ENCODE results near the gene ADISSP.
A peak's percentile ranks its signal among the peaks of the same experiment; 100 is the strongest.

ADISSP gene

GRCh38 chr20:3711484-3711941, 56.0 kb downstream of the ADISSP start:
- no peak for DNase-seq

- DNase-seq: peak; percentile 49
Observed at GRCh38 chr20:3710703-3711483, 56.7 kb downstream of the ADISSP start.

DNA sequence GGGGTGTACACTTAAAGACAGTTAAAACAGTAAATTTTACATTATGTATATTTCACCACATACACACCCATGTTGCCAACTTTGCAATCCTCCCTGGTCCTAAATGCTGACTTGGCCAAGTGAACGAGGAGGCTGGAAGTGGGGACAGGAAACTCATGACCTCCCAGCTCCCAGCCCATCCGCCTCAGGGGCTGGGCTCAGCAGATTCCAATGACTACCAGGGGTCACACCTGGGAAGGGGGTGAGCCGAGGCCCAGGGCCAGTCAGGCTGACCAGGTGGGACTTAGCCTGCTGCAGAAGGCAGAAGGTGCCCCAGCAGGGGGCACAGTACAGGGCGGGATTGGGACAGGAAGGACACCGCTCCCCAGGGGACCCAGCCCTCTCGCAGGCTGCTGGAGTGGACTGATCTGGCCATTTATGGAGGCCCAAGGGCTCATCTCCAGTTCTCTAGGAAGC, 57.5 kb downstream of the ADISSP start:
- peak; percentile 52 for DNase-seq

DNA sequence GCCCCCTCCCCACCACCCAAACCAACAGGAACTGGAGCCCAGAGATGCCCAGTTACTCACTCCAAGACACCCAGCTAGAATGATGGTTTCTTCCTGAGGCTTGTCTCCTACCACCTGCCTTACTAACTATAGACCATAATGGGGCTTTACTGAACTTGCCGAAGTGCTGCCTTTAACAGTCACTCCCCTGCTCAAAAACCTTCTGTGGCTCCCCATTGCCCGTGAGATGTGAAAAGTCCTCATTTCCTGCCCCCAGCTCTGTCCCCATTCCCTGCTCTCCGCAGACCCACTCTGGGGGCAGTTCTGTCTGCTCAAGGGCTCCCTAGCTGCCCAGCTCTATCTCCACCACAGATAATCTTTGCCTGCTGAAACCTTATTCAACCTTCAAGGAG, 60.0 kb downstream of the ADISSP start:
- no peak for DNase-seq

DNA sequence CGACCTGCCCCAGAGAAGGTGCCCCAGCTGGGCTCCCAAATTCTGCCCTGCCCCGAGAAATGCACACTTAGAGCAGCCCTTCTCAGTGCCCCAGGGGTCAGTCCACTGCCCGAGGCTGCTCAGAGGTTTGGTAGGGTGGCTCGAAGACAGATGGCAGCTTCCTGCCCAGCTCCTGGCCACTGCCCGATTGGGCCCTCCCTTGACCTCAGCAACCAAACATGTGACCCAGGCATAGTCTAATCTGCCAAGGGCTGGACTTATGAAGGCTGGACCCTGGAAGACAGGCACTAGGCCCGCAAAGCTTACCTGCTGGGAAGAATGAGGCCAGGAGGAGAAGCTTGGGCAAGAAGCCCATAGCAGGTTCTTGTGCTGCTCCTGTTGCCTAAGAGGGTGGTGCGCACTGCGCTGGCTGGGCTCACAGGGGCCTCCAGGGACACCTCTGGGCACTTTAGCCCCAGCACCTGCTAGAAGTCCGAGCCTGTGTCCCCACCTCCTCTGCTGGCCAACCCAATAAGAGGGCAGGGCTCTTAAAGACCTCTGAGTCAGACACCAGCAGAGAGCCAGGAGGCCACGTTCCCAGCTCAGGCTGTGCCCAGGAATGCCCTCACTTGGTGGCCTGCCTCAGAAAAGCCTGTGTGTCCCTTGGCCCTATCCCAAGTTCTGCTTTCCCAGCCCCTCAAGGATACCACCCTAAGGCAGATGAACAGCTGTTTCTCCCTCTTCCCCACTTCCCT, 60.6 kb downstream of the ADISSP start:
- DNase-seq: no peak

GRCh38 chr20:3705970-3706739, 61.4 kb downstream of the ADISSP start:
- DNase-seq: no peak

GRCh38 chr20:3705491-3705969, 62.0 kb downstream of the ADISSP start:
- DNase-seq: no peak

DNA sequence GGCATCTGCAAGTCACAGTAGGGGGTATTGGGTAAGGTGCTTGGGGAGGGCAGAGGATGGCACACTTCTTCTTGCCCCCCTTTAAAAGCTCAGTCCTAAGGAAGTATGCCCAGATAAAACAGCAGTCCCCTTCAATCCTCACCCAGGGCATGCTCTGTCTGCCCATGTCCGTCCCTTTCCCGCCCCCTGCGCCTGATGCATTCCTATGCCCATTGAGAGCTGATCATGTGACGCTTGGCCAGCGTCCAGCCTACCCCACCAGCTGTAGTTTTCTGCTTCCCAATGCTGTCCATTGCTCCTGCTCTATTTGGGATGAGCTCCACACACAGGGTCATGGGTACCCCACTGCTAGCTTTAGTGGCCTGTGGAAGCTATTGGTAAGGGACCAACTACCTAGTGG, 63.5 kb downstream of the ADISSP start:
- no peak for DNase-seq

Data from NCI-H146 (cell line).